ENCODE results near the gene KCNH2. TPM values are rescaled to one million over a fixed set of nuclear protein-coding genes. Genes with fewer than 3 reads are reported as not detected.
A peak's percentile ranks its signal among the peaks of the same experiment; 100 is the strongest.

The KCNH2 gene
- total and polyA plus RNA-seq, 3 experiments from 2014 or later, result 0.11 to 0.63 (median 0.24) TPM

DNA sequence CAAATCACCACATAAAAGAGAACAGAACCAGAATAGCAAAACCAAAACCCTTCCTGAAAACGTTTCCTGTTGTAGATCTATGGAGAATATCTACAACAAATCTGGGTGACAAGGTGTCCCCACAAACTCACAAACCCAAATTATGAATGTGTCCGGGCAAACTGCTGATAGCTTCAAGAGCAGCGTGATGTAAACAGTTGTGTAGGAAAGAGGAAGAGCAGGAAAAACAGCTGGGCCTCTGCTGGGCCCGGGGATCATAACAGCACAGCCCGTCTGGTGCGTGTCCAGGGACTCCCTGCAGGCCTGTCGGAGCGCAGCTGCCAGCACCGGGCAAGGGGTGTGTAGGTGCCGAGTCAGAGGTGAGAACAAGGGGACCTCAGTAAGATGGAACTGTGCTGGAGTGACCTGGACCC lies 53.7 kb downstream of the KCNH2 start:
- peaks cover 12% of the 10 kb centered on the region for H3K4me1 ChIP-seq (ENCODE audit: insufficient read depth, low read length)
- H3K27ac ChIP-seq (ENCODE audit: low read depth, low read length), result no peak overlapping the region
- no peaks in the 10 kb centered on the region for H3K9me3 ChIP-seq (ENCODE audit: low read length)
- H3K4me3 Mint-ChIP-seq, result peak overlapping the region in 5 of 7 donors; percentile 3 to 28 (median 22)
- H3K36me3 ChIP-seq (ENCODE audit: insufficient read depth, low read length), result no peaks in the 10 kb centered on the region
- H3K4me1 Mint-ChIP-seq, result peaks cover 11 to 17% (median 13%) of the 10 kb centered on the region in 3 donors
- H3K9me3 Mint-ChIP-seq, result no peaks in the 10 kb centered on the region
- ChIA-PET POLR2A (no interaction called here), CTCF (no interaction called here)
- no peak overlapping the region for H3K4me3 ChIP-seq (ENCODE audit: low read length)
- H3K36me3 Mint-ChIP-seq, result no peaks in the 10 kb centered on the region
- peaks cover 17 to 40% of the 10 kb centered on the region in 2 donors for H3K27me3 Mint-ChIP-seq
- H3K27me3 ChIP-seq (ENCODE audit: insufficient read depth, low read length, poor library complexity, severe bottlenecking), result no peaks in the 10 kb centered on the region
- DNase-seq, result no peak
- peak overlapping the region in 1 of 8 donors; percentile 1 for H3K27ac Mint-ChIP-seq

DNA sequence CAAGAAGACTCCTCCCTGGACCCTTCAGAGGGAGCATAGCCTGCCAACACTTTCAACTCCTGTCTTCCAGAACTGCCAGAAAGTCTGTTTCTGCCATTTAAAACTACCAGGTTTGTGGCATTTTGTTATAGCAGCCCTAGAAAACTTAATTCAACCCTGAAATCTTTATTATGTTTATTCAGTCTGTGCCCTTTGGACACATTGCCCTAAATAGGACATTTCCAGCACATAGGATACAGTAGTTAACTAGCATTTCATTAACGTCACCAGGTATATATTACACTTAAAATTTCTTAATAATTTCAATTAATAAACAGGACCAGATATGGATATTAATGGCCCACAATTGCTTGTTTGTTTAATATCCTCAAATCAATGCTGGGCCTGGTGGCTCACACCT lies 54.3 kb downstream of the KCNH2 start:
- peaks cover 11 to 17% (median 13%) of the 10 kb centered on the region in 3 donors for H3K4me1 Mint-ChIP-seq
- no peak for DNase-seq
- no peaks in the 10 kb centered on the region for H3K9me3 ChIP-seq (ENCODE audit: low read length)
- ChIA-PET POLR2A (no interaction called here), CTCF (interaction anchor here (0.8 to 1.1 kb wide), 2 partner anchors 11 to 25 kb away, joined by 4 to 6 read pairs; no protein-coding TSS in a partner anchor)
- H3K27ac ChIP-seq (ENCODE audit: low read depth, low read length), result no peak overlapping the region
- no peaks in the 10 kb centered on the region for H3K36me3 Mint-ChIP-seq
- no peaks in the 10 kb centered on the region for H3K9me3 Mint-ChIP-seq
- H3K4me3 ChIP-seq (ENCODE audit: low read length), result no peak overlapping the region
- no peaks in the 10 kb centered on the region for H3K27me3 ChIP-seq (ENCODE audit: insufficient read depth, low read length, poor library complexity, severe bottlenecking)
- no peak overlapping the region for H3K4me3 Mint-ChIP-seq
- peaks cover 12% of the 10 kb centered on the region for H3K4me1 ChIP-seq (ENCODE audit: insufficient read depth, low read length)
- H3K36me3 ChIP-seq (ENCODE audit: insufficient read depth, low read length), result no peaks in the 10 kb centered on the region
- H3K27ac Mint-ChIP-seq, result no peak overlapping the region
- H3K27me3 Mint-ChIP-seq, result peaks cover 20 to 46% of the 10 kb centered on the region in 2 donors

DNA sequence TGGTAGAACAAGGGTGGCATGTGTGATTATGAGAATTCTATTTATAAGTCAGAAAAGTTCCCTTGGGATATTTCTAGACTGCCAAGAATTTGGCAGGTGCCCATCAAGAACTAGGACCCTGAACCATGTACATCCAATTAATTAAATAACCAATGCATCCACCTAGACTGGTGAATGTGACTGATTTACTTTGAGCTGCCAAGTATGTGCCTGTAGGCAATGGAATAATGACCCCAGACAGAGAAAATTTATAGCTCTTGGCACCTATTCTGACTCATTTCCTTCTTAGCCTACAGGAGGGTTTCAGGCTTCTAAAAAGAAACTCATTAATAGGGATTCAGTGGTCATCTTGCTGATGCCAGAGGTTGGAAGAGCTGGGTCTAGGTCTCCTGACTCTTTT lies 54.9 kb downstream of the KCNH2 start:
- Histone ChIP-seq H3K4me3 (ENCODE audit: low read length) (no peak overlapping the region), H3K9me3 (ENCODE audit: low read length) (no peaks in the 10 kb centered on the region), H3K27me3 (ENCODE audit: insufficient read depth, low read length, poor library complexity, severe bottlenecking) (no peaks in the 10 kb centered on the region), H3K27ac (ENCODE audit: low read depth, low read length) (no peak overlapping the region), H3K4me1 (ENCODE audit: insufficient read depth, low read length) (peaks cover 12% of the 10 kb centered on the region), H3K36me3 (ENCODE audit: insufficient read depth, low read length) (no peaks in the 10 kb centered on the region)
- H3K27me3 Mint-ChIP-seq, result peaks cover 20 to 46% of the 10 kb centered on the region in 2 donors
- no peak overlapping the region for H3K4me3 Mint-ChIP-seq
- H3K4me1 Mint-ChIP-seq, result peaks cover 11 to 17% (median 13%) of the 10 kb centered on the region in 3 donors
- no peak for DNase-seq
- no peaks in the 10 kb centered on the region for H3K9me3 Mint-ChIP-seq
- POLR2A ChIA-PET, result no interaction called here
- H3K27ac Mint-ChIP-seq, result no peak overlapping the region
- H3K36me3 Mint-ChIP-seq, result no peaks in the 10 kb centered on the region
- CTCF ChIA-PET, result interaction anchor here (0.8 to 1.1 kb wide), 2 partner anchors 12 to 25 kb away, joined by 4 to 6 read pairs; no protein-coding TSS in a partner anchor

DNA sequence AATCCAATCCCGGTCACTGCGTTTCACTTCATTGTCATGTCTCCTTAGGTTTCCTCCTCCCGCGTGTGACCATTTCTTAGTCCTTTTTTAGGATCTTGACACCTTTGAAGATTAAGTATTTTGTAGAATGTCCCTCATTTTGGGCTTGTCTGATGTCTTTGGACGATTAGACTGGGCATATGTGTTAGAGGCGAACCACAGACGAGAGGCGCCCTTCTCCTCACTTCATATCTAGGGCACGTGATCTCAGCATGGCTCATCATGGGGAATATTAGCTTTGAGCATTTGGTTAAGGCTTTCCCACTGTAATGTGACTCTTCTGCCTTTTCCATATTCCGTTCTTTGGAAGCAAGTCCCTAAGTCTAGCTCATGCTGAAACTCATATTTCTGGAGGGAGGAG lies 59.0 kb downstream of the KCNH2 start:
- no peaks in the 10 kb centered on the region for H3K27me3 ChIP-seq (ENCODE audit: insufficient read depth, low read length, poor library complexity, severe bottlenecking)
- H3K27ac Mint-ChIP-seq, result no peak overlapping the region
- ChIA-PET CTCF (interaction anchor here (0.8 kb wide), 1 partner anchor 21 kb away, joined by 4 read pairs; no protein-coding TSS in a partner anchor), POLR2A (no interaction called here)
- no peaks in the 10 kb centered on the region for H3K36me3 Mint-ChIP-seq
- peaks cover 21 to 40% of the 10 kb centered on the region in 2 donors for H3K27me3 Mint-ChIP-seq
- no peak overlapping the region for H3K27ac ChIP-seq (ENCODE audit: low read depth, low read length)
- H3K9me3 Mint-ChIP-seq, result no peaks in the 10 kb centered on the region
- H3K36me3 ChIP-seq (ENCODE audit: insufficient read depth, low read length), result no peaks in the 10 kb centered on the region
- H3K4me3 Mint-ChIP-seq, result no peak overlapping the region
- DNase-seq, result no peak
- H3K4me1 ChIP-seq (ENCODE audit: insufficient read depth, low read length), result peaks cover 6% of the 10 kb centered on the region
- no peak overlapping the region for H3K4me3 ChIP-seq (ENCODE audit: low read length)
- H3K9me3 ChIP-seq (ENCODE audit: low read length), result no peaks in the 10 kb centered on the region
- H3K4me1 Mint-ChIP-seq, result peaks cover 4 to 7% (median 6%) of the 10 kb centered on the region in 3 donors

- POLR2A ChIA-PET, result no interaction called here
- Histone ChIP-seq H3K4me3 (ENCODE audit: low read length) (no peak overlapping the region), H3K27me3 (ENCODE audit: insufficient read depth, low read length, poor library complexity, severe bottlenecking) (no peaks in the 10 kb centered on the region), H3K4me1 (ENCODE audit: insufficient read depth, low read length) (no peaks in the 10 kb centered on the region), H3K9me3 (ENCODE audit: low read length) (no peaks in the 10 kb centered on the region), H3K27ac (ENCODE audit: low read depth, low read length) (no peak overlapping the region), H3K36me3 (ENCODE audit: insufficient read depth, low read length) (no peaks in the 10 kb centered on the region)
- Mint-ChIP-seq H3K9me3 (no peaks in the 10 kb centered on the region), H3K27ac (no peak overlapping the region), H3K36me3 (no peaks in the 10 kb centered on the region), H3K27me3 (peaks cover 22 to 39% of the 10 kb centered on the region in 2 donors), H3K4me3 (no peak overlapping the region), H3K4me1 (peaks cover 0 to under 1% (median 0%) of the 10 kb centered on the region in 3 donors)
- CTCF ChIA-PET, result interaction anchor here (1.1 to 1.3 kb wide), 2 partner anchors 9 to 20 kb away, joined by 3 to 4 read pairs; no protein-coding TSS in a partner anchor
- no peak for DNase-seq
Measured at GRCh38 chr7:150918378-150918777, 59.7 kb downstream of the KCNH2 start.

- Mint-ChIP-seq H3K27ac (no peak overlapping the region), H3K4me1 (no peaks in the 10 kb centered on the region), H3K9me3 (no peaks in the 10 kb centered on the region), H3K27me3 (peaks cover 24 to 39% of the 10 kb centered on the region in 2 donors), H3K4me3 (no peak overlapping the region), H3K36me3 (no peaks in the 10 kb centered on the region)
- ChIA-PET CTCF (interaction anchor here (1.1 to 1.3 kb wide), 2 partner anchors 9 to 20 kb away, joined by 3 to 4 read pairs; no protein-coding TSS in a partner anchor), POLR2A (no interaction called here)
- no peaks in the 10 kb centered on the region for H3K27me3 ChIP-seq (ENCODE audit: insufficient read depth, low read length, poor library complexity, severe bottlenecking)
- no peaks in the 10 kb centered on the region for H3K36me3 ChIP-seq (ENCODE audit: insufficient read depth, low read length)
- H3K4me3 ChIP-seq (ENCODE audit: low read length), result no peak overlapping the region
- H3K27ac ChIP-seq (ENCODE audit: low read depth, low read length), result no peak overlapping the region
- H3K9me3 ChIP-seq (ENCODE audit: low read length), result no peaks in the 10 kb centered on the region
- no peaks in the 10 kb centered on the region for H3K4me1 ChIP-seq (ENCODE audit: insufficient read depth, low read length)
- DNase-seq, result no peak
Measured at GRCh38 chr7:150917969-150918368, 60.2 kb downstream of the KCNH2 start.

GRCh38 chr7:150916670-150917069 lies 61.5 kb downstream of the KCNH2 start:
- CTCF ChIA-PET, result no interaction called here
- POLR2A ChIA-PET, result no interaction called here
- H3K27ac ChIP-seq (ENCODE audit: low read depth, low read length), result no peak overlapping the region
- no peak overlapping the region for H3K4me3 ChIP-seq (ENCODE audit: low read length)
- no peaks in the 10 kb centered on the region for H3K4me1 ChIP-seq (ENCODE audit: insufficient read depth, low read length)
- H3K36me3 Mint-ChIP-seq, result no peaks in the 10 kb centered on the region
- no peak for DNase-seq
- no peaks in the 10 kb centered on the region for H3K4me1 Mint-ChIP-seq
- no peak overlapping the region for H3K4me3 Mint-ChIP-seq
- no peaks in the 10 kb centered on the region for H3K9me3 ChIP-seq (ENCODE audit: low read length)
- H3K36me3 ChIP-seq (ENCODE audit: insufficient read depth, low read length), result no peaks in the 10 kb centered on the region
- no peak overlapping the region for H3K27ac Mint-ChIP-seq
- H3K27me3 Mint-ChIP-seq, result peaks cover 20 to 28% of the 10 kb centered on the region in 2 donors
- no peaks in the 10 kb centered on the region for H3K27me3 ChIP-seq (ENCODE audit: insufficient read depth, low read length, poor library complexity, severe bottlenecking)
- no peaks in the 10 kb centered on the region for H3K9me3 Mint-ChIP-seq

GRCh38 chr7:150914966-150915365 lies 63.2 kb downstream of the KCNH2 start:
- Mint-ChIP-seq H3K4me3 (no peak overlapping the region), H3K36me3 (no peaks in the 10 kb centered on the region), H3K9me3 (no peaks in the 10 kb centered on the region), H3K27ac (no peak overlapping the region), H3K27me3 (peaks cover 14 to 27% of the 10 kb centered on the region in 2 donors), H3K4me1 (peaks cover 0 to 6% (median 0%) of the 10 kb centered on the region in 3 donors)
- no peak overlapping the region for H3K4me3 ChIP-seq (ENCODE audit: low read length)
- H3K9me3 ChIP-seq (ENCODE audit: low read length), result no peaks in the 10 kb centered on the region
- H3K27me3 ChIP-seq (ENCODE audit: insufficient read depth, low read length, poor library complexity, severe bottlenecking), result no peaks in the 10 kb centered on the region
- no peak for DNase-seq
- H3K27ac ChIP-seq (ENCODE audit: low read depth, low read length), result no peak overlapping the region
- no peaks in the 10 kb centered on the region for H3K4me1 ChIP-seq (ENCODE audit: insufficient read depth, low read length)
- H3K36me3 ChIP-seq (ENCODE audit: insufficient read depth, low read length), result no peaks in the 10 kb centered on the region
- ChIA-PET CTCF (no interaction called here), POLR2A (no interaction called here)
